Common myeloid progenitor, CD34-positive (primary cell): Measurements from ENCODE around the gene FAM193A.
"Not testable (repeated sequence)": the region's sequence is repeated elsewhere in the genome, so short reads cannot be mapped to it uniquely, and the experiment has no call there.

ENCODE experiments used
- CTCF ChIA-PET: fragments of 350-600 bp; sonication (Branson Sonifier 250); formaldehyde crosslinking; loops from one replicate; lab custom pipeline; 2021; ENCODE audit warnings: antibody characterized with exemption; lab: Charles Lee
- POLR2A ChIA-PET: fragments of 350-600 bp; sonication (Branson Sonifier 250); formaldehyde crosslinking; loops from one replicate; lab custom pipeline; 2021; ENCODE audit warnings: antibody characterized with exemption; lab: Charles Lee
- DNase-seq, 3 donors: peaks; one replicate each; pipeline versions ENCODE4 v3.0.0 to v3.0.0-alpha.2; 2013
- H3K27ac ChIP-seq, 2 experiments: 1 replicate in 1 of 2; 2 replicates in 1 of 2; pipeline ENCODE4 v1.7.0; 2013; ENCODE audit warnings: inconsistent platforms in 2 of 2, low read length in 2 of 2, mild to moderate bottlenecking in 2 of 2, low read depth in 1 of 2, moderate library complexity in 1 of 2; ENCODE audit not compliant: severe bottlenecking in 2 of 2, insufficient read depth in 1 of 2, poor library complexity in 1 of 2
- H3K27me3 ChIP-seq, 5 experiments: replicated peaks in 2 of 5; 1 replicate in 3 of 5; 2 replicates in 2 of 5; pipeline versions ENCODE4 v1.6.1 to v1.7.0; 2013; ENCODE audit warnings: low read length in 4 of 5, mild to moderate bottlenecking in 2 of 5, moderate library complexity in 2 of 5, inconsistent platforms in 1 of 5; ENCODE audit not compliant: insufficient read depth in 5 of 5, control insufficient read depth in 4 of 5
- H3K36me3 ChIP-seq, 4 experiments: 1 replicate in 2 of 4; 2 replicates in 2 of 4; pipeline versions ENCODE4 v1.6.1 to v1.7.0; 2013; ENCODE audit warnings: low read length in 3 of 4, control low read depth in 1 of 4, mild to moderate bottlenecking in 1 of 4; ENCODE audit not compliant: control insufficient read depth in 4 of 4, insufficient read depth in 4 of 4
- H3K4me1 ChIP-seq, 4 experiments: 1 replicate in 3 of 4; 2 replicates in 1 of 4; pipeline versions ENCODE4 v1.6.1 to v1.7.1; 2013; ENCODE audit warnings: low read length in 3 of 4, mild to moderate bottlenecking in 3 of 4, control low read depth in 1 of 4, inconsistent platforms in 1 of 4, moderate library complexity in 1 of 4; ENCODE audit not compliant: control insufficient read depth in 4 of 4, insufficient read depth in 4 of 4; ENCODE audit errors: control extremely low read depth in 1 of 4
- H3K4me3 ChIP-seq, 7 experiments: 1 replicate in 4 of 7; 2 replicates in 3 of 7; pipeline versions ENCODE4 v1.5.1 to v1.7.0; 2013; ENCODE audit warnings: mild to moderate bottlenecking in 7 of 7, low read length in 6 of 7, moderate library complexity in 6 of 7, inconsistent platforms in 2 of 7, low read depth in 2 of 7, control low read depth in 1 of 7; ENCODE audit not compliant: insufficient read depth in 4 of 7, control insufficient read depth in 1 of 7; ENCODE audit errors: extremely low read depth in 1 of 7
- H3K9me3 ChIP-seq, 5 experiments: 1 replicate in 4 of 5; 2 replicates in 1 of 5; pipeline versions ENCODE4 v1.6.1 to v1.7.1; 2013; ENCODE audit warnings: low read length in 4 of 5, mild to moderate bottlenecking in 2 of 5, inconsistent platforms in 1 of 5, low read depth in 1 of 5, moderate library complexity in 1 of 5; ENCODE audit not compliant: control insufficient read depth in 4 of 5, insufficient read depth in 2 of 5; ENCODE audit errors: control extremely low read depth in 1 of 5
- WGBS: methylation state at CpG from one replicate; pipeline ENCODE4 v1.1.5; 2013; ENCODE audit not compliant: insufficient coverage; 5-methylcytosine and 5-hydroxymethylcytosine counted together

The FAM193A gene

GRCh38 chr4:2679762-2680161 is 143.3 kb downstream of the FAM193A start:
- 100% methylated on average over 3 of the region's 6 CpGs for WGBS
- H3K9me3 ChIP-seq, POLR2A ChIA-PET, DNase-seq, H3K4me3 ChIP-seq, H3K4me1 ChIP-seq, H3K27me3 ChIP-seq, CTCF ChIA-PET, H3K27ac ChIP-seq: not testable (repeated sequence)
- peaks cover 15 to 41% (median 23%) of the 10 kb centered on the region in 4 experiments for H3K36me3 ChIP-seq

GRCh38 chr4:2684486-2684885 is 148.0 kb downstream of the FAM193A start:
- no peak overlapping the region for H3K4me3 ChIP-seq
- 98% methylated on average over 8 of the region's 9 CpGs for WGBS
- H3K36me3 ChIP-seq: peaks cover 21 to 64% (median 40%) of the 10 kb centered on the region in 4 experiments
- no peaks in the 10 kb centered on the region for H3K27me3 ChIP-seq
- no peak overlapping the region for H3K27ac ChIP-seq
- CTCF ChIA-PET: interaction anchor here (1.4 to 2.4 kb wide), 2 partner anchors 11 to 55 kb away, joined by 4 to 8 read pairs; no protein-coding TSS in a partner anchor
- DNase-seq: no peak
- no peaks in the 10 kb centered on the region for H3K9me3 ChIP-seq
- peaks cover 0 to 7% (median 2%) of the 10 kb centered on the region in 4 experiments for H3K4me1 ChIP-seq
- POLR2A ChIA-PET: no interaction called here

GRCh38 chr4:2685541-2685940 is 149.1 kb downstream of the FAM193A start:
- DNase-seq: no peak
- WGBS: 100% methylated on average over 7 of the region's 8 CpGs
- Histone ChIP-seq H3K4me3 (no peak overlapping the region), H3K4me1 (peaks cover 0 to 17% (median 7%) of the 10 kb centered on the region in 4 experiments), H3K27me3 (no peaks in the 10 kb centered on the region), H3K36me3 (peaks cover 21 to 75% (median 40%) of the 10 kb centered on the region in 4 experiments), H3K27ac (no peak overlapping the region), H3K9me3 (no peaks in the 10 kb centered on the region)
- ChIA-PET POLR2A (no interaction called here), CTCF (interaction anchor here (1.0 to 2.4 kb wide), 4 partner anchors 10 to 56 kb away, joined by 3 to 8 read pairs (median 4); no protein-coding TSS in a partner anchor)

GRCh38 chr4:2686379-2687265 is 150.2 kb downstream of the FAM193A start:
- 94% methylated on average over 8 of the region's 13 CpGs for WGBS
- no peaks in the 10 kb centered on the region for H3K9me3 ChIP-seq
- peaks cover 0 to 19% (median 8%) of the 10 kb centered on the region in 4 experiments for H3K4me1 ChIP-seq
- POLR2A ChIA-PET: no interaction called here
- CTCF ChIA-PET: interaction anchor here (0.7 to 2.4 kb wide), 5 partner anchors 9 to 113 kb away, joined by 3 to 8 read pairs (median 4); no protein-coding TSS in a partner anchor
- H3K27me3 ChIP-seq: no peaks in the 10 kb centered on the region
- H3K36me3 ChIP-seq: peaks cover 20 to 82% (median 39%) of the 10 kb centered on the region in 4 experiments
- no peak overlapping the region for H3K4me3 ChIP-seq
- no peak for DNase-seq
- H3K27ac ChIP-seq: no peak overlapping the region

GRCh38 chr4:2688281-2688680 is 151.8 kb downstream of the FAM193A start:
- Histone ChIP-seq H3K4me1 (peaks cover 0 to 19% (median 8%) of the 10 kb centered on the region in 4 experiments), H3K27me3 (no peaks in the 10 kb centered on the region), H3K9me3 (no peaks in the 10 kb centered on the region), H3K4me3 (no peak overlapping the region), H3K36me3 (peaks cover 22 to 91% (median 45%) of the 10 kb centered on the region in 4 experiments), H3K27ac (no peak overlapping the region)
- ChIA-PET CTCF (no interaction called here), POLR2A (no interaction called here)
- DNase-seq: no peak
- WGBS: 98% methylated on average over 11 of the region's 11 CpGs

GRCh38 chr4:2688697-2689096 is 152.2 kb downstream of the FAM193A start:
- Histone ChIP-seq H3K4me3 (no peak overlapping the region), H3K36me3 (peaks cover 21 to 93% (median 48%) of the 10 kb centered on the region in 4 experiments)
- POLR2A ChIA-PET: interaction anchor here (1.3 kb wide), 1 partner anchor 90 kb away, joined by 3 read pairs; no protein-coding TSS in a partner anchor

More at GRCh38 chr4:2688697-2689096, 152.2 kb downstream of the FAM193A start:
- Histone ChIP-seq H3K4me1 (peaks cover 0 to 19% (median 8%) of the 10 kb centered on the region in 4 experiments), H3K27ac (no peak overlapping the region), H3K27me3 (no peaks in the 10 kb centered on the region), H3K9me3 (no peaks in the 10 kb centered on the region)
- CTCF ChIA-PET: interaction anchor here (0.8 to 1.7 kb wide), 3 partner anchors 16 to 68 kb away, joined by 3 to 4 read pairs (median 3); partner anchors contain the start of gene TNIP2
- WGBS: 100% methylated on average over 1 of the region's 4 CpGs
- no peak for DNase-seq
